DND-41 (cell line): Measurements from ENCODE around the gene NT5C3A.

Experiments
- ATAC-seq: fragments of 200-7000 bp; cut with Tn5 transposase; 3 replicates; pipeline ENCODE4 v1.9.1; 2021; ENCODE audit warnings: low read depth; ENCODE audit not compliant: insufficient read depth
- DNase-seq: peaks from one replicate; pipeline ENCODE4 v3.0.0-alpha.2; 2020
- H2AFZ ChIP-seq: 2 replicates; pipeline ENCODE4 v1.6.0; 2012; ENCODE audit warnings: low read depth, low read length
- H3K27ac ChIP-seq: 2 replicates; pipeline ENCODE4 v1.5.1; 2012; ENCODE audit warnings: low read length, inconsistent platforms
- H3K27me3 ChIP-seq: fragments of 200-600 bp; sonication (generic); 2 replicates; pipeline ENCODE4 v1.6.0; 2012; ENCODE audit warnings: low read length, mild to moderate bottlenecking, inconsistent platforms; ENCODE audit not compliant: insufficient read depth, poor library complexity
- H3K36me3 ChIP-seq: 2 replicates; pipeline ENCODE4 v1.5.1; 2012; ENCODE audit warnings: low read length, inconsistent platforms; ENCODE audit not compliant: insufficient read depth
- H3K4me1 ChIP-seq: 2 replicates; pipeline ENCODE4 v1.5.1; 2012; ENCODE audit warnings: mild to moderate bottlenecking, low read length; ENCODE audit not compliant: insufficient read depth
- H3K4me2 ChIP-seq: 2 replicates; pipeline ENCODE4 v1.6.0; 2012; ENCODE audit warnings: mild to moderate bottlenecking, moderate library complexity, low read length, inconsistent platforms; ENCODE audit not compliant: insufficient read depth
- H3K4me3 ChIP-seq, 2 experiments: fragments of 200-600 bp in 1 of 2; shearing (Covaris generic) in 1 of 2; 2 replicates each; pipeline ENCODE4 v1.5.1; 2012 to 2016; ENCODE audit warnings: inconsistent platforms in 2 of 2, low read length in 2 of 2, mild to moderate bottlenecking in 2 of 2, low read depth in 1 of 2, moderate library complexity in 1 of 2
- H3K79me2 ChIP-seq: 2 replicates; pipeline ENCODE4 v1.6.0; 2012; ENCODE audit warnings: low read length, inconsistent platforms; ENCODE audit not compliant: insufficient read depth
- H3K9ac ChIP-seq: 2 replicates; pipeline ENCODE4 v1.6.0; 2012; ENCODE audit warnings: low read depth, mild to moderate bottlenecking, inconsistent platforms, low read length, moderate library complexity
- H3K9me3 ChIP-seq: 2 replicates; pipeline ENCODE4 v1.5.1; 2012; ENCODE audit warnings: low read length, moderate library complexity, mild to moderate bottlenecking, inconsistent platforms; ENCODE audit not compliant: insufficient read depth, severe bottlenecking
- H4K20me1 ChIP-seq: 2 replicates; pipeline ENCODE4 v1.6.0; 2012; ENCODE audit warnings: low read length; ENCODE audit not compliant: insufficient read depth
- EZH2 ChIP-seq: IDR thresholded peaks from 3 replicates; pipeline ENCODE4 v1.6.1; 2012; ENCODE audit warnings: borderline replicate concordance, low read depth, mild to moderate bottlenecking, moderate library complexity, low read length, inconsistent platforms; ENCODE audit not compliant: severe bottlenecking
- TF ChIP-seq, protein P1 (sequence below): IDR thresholded peaks from 2 replicates; pipeline ENCODE4 v1.5.1; 2012; ENCODE audit warnings: borderline replicate concordance, low read length, moderate library complexity, mild to moderate bottlenecking; ENCODE audit not compliant: poor library complexity, severe bottlenecking; ENCODE audit errors: extremely low read depth

The NT5C3A gene

DNA sequence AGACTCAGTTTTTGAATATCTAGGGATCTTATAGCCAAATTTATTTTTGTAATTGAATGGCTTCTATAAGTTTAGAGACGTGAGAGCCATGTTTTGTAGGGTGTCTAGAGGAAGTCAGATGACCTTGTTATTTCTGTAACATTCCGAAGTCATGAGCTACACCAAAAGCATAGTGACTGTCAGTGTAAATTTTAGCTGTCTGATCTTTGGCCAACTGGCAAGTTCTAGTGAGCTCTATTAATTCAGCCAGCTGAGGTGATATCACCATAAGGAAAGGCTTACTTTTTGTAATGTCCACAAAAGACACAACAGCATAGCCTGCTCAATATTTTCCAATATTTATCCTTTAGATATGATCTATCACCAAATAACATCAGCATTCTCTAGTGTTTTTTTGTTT lies 9.9 kb upstream of the NT5C3A start:
- ATAC-seq: no peak
- H3K4me1 ChIP-seq: no peaks in the 10 kb centered on the region
- no peaks in the 10 kb centered on the region for H3K79me2 ChIP-seq
- H3K9ac ChIP-seq: no peak overlapping the region
- no peak overlapping the region for H3K27ac ChIP-seq
- peaks cover 5% of the 10 kb centered on the region for H3K27me3 ChIP-seq
- DNase-seq: no peak
- H3K9me3 ChIP-seq: peaks cover 14% of the 10 kb centered on the region
- no peaks in the 10 kb centered on the region for H4K20me1 ChIP-seq
- H3K4me3 ChIP-seq: no peak overlapping the region
- TF ChIP-seq, protein P1, sequence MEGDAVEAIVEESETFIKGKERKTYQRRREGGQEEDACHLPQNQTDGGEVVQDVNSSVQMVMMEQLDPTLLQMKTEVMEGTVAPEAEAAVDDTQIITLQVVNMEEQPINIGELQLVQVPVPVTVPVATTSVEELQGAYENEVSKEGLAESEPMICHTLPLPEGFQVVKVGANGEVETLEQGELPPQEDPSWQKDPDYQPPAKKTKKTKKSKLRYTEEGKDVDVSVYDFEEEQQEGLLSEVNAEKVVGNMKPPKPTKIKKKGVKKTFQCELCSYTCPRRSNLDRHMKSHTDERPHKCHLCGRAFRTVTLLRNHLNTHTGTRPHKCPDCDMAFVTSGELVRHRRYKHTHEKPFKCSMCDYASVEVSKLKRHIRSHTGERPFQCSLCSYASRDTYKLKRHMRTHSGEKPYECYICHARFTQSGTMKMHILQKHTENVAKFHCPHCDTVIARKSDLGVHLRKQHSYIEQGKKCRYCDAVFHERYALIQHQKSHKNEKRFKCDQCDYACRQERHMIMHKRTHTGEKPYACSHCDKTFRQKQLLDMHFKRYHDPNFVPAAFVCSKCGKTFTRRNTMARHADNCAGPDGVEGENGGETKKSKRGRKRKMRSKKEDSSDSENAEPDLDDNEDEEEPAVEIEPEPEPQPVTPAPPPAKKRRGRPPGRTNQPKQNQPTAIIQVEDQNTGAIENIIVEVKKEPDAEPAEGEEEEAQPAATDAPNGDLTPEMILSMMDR: no peak
- no peak for TF ChIP-seq EZH2
- no peaks in the 10 kb centered on the region for H3K36me3 ChIP-seq
- H3K4me2 ChIP-seq: no peak overlapping the region
- H2AFZ ChIP-seq: no peak overlapping the region

DNA sequence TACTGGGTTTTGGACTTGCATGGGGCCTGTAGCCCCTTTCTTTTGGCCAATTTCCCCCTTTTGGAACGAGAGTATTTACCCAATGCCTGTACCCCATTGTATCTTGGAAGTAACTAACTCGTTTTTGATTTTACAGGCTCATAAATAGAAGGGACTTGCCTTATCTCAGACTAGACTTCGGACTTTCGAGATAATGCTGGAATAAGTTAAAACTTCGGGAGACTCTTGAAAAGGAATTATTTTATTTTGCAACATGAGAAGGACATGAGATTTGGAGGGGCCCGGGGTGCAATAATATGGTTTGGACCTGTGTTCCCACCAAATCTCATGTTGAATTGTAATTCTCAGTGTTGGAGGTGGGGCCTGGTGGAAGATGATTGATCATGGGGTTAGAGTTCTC lies 8.3 kb upstream of the NT5C3A start:
- Histone ChIP-seq H3K27me3 (no peaks in the 10 kb centered on the region), H3K79me2 (no peaks in the 10 kb centered on the region), H2AFZ (no peak overlapping the region), H4K20me1 (no peaks in the 10 kb centered on the region), H3K4me1 (no peaks in the 10 kb centered on the region), H3K9me3 (peaks cover 16% of the 10 kb centered on the region), H3K9ac (no peak overlapping the region), H3K27ac (no peak overlapping the region), H3K4me3 (no peak overlapping the region), H3K4me2 (no peak overlapping the region), H3K36me3 (no peaks in the 10 kb centered on the region)
- no peak for ATAC-seq
- DNase-seq: no peak
- no peak for TF ChIP-seq EZH2
- TF ChIP-seq, protein P1: no peak

DNA sequence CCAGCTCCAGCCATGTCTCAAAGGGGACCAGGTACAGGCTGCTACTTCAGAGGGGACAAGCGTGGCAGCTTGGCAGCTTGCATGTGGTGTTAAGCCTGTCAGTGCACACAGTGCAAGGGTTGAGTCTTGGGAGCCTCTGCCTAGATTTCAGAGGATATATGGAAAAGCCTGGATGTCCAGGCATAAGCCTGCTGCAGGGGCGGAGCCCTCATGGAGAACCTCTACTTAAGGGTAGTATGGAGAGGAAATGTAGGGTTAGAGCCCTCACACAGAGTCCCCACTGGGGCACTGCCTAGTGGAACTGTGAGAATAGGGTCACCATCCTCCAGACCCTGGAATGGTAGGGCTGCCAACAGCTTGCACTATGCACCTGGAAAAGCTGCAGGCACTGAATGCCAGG lies 7.7 kb upstream of the NT5C3A start:
- Histone ChIP-seq H3K9me3 (peaks cover 18% of the 10 kb centered on the region), H3K27ac (no peak overlapping the region), H3K79me2 (no peaks in the 10 kb centered on the region), H3K36me3 (no peaks in the 10 kb centered on the region), H3K9ac (no peak overlapping the region), H4K20me1 (no peaks in the 10 kb centered on the region), H2AFZ (no peak overlapping the region), H3K4me2 (no peak overlapping the region), H3K4me3 (no peak overlapping the region), H3K27me3 (no peaks in the 10 kb centered on the region), H3K4me1 (no peaks in the 10 kb centered on the region)
- DNase-seq: no peak
- TF ChIP-seq EZH2: no peak
- TF ChIP-seq, protein P1: no peak
- ATAC-seq: no peak

DNA sequence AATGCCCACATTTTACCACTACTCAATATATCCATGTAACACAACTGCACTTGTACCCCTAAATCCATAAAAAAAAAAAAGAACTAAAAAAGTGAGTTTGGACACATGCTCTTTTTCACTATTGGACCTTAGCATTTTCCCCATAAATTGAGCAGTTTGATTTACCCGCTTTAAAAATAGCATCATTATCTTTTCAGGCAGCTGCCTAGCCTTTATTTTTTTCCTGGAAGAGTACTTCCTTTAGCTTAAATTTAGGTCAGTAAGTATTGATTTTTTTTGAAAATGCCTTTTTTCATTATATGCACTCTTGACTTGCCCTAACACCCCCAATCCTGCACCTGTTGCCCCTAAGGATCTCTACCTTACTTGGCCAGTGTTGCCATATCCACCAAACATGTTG lies 5.3 kb upstream of the NT5C3A start:
- H3K27ac ChIP-seq: no peak overlapping the region
- H3K36me3 ChIP-seq: no peaks in the 10 kb centered on the region
- no peaks in the 10 kb centered on the region for H3K27me3 ChIP-seq
- no peak overlapping the region for H3K9ac ChIP-seq
- ATAC-seq (no peak), DNase-seq (no peak)
- no peak overlapping the region for H3K4me2 ChIP-seq
- TF ChIP-seq, protein P1: no peak
- TF ChIP-seq EZH2: no peak
- H2AFZ ChIP-seq: no peak overlapping the region
- H3K4me1 ChIP-seq: peaks cover 14% of the 10 kb centered on the region
- H4K20me1 ChIP-seq: no peaks in the 10 kb centered on the region
- H3K79me2 ChIP-seq: 0 out of 2 replicates have a peak, but pooled peaks cover 1% of the 10 kb centered on the region
- no peak overlapping the region for H3K4me3 ChIP-seq
- peaks cover 18% of the 10 kb centered on the region for H3K9me3 ChIP-seq
